NCI-H345 (cell line): Measurements from ENCODE around the gene TSPYL1.
"Not testable (repeated sequence)": the region's sequence is repeated elsewhere in the genome, so short reads cannot be mapped to it uniquely, and the experiment has no call there.

ENCODE experiments used
- DNase-seq: peaks from one replicate; lab custom pipeline; 2025; lab: John Stamatoyannopoulos, UW

Gene TSPYL1

DNA sequence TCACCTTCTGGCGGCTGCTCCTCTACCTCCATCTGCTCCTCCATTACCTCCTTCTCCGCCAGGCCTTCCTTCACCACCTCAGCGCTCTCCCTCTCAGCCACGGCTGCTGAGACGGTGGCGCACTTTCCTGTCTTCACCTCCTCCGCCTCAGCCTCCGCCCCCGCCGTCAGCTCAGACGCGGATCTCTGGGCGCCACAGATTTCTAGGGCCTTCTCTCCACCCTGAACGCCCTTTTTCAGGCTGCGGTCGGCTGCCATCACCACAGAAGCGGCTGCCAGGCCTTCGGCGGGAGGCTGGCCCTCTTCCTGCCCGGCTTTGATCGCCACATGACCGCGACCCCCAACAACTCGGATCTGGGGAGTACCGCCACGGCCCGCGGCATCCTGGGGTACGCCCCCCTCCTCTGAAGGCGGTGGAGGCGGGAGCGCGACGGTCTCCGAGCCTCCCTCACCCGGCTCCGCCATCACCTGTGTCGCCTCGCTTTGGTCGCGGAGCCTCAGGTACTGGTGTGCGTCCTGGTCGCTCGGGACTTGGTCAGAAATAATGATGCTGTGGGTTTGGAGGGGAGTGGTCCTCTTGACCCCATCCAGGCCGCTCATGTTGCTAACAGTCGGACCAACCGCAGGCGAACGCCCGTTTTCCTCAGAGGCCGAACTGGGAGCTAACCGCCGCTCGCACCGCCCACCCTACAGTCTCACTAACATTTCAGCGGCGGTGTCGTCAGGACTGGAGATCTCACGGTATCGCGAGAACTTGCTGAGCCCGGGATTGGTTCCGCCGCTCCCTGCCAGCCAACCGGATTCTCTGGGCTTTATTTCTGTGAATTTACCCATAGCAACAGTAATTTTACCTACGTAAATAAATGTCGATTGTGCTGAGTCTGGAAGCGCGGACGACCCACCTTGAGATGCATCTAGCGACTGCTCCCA, at the start of gene TSPYL1:
TSS of gene TSPYL1 (minus strand) at position 699 of the 929 bp plus-strand sequence. CDS start at position 599, 100 bp downstream.
- DNase-seq, result peak; percentile 97

DNA sequence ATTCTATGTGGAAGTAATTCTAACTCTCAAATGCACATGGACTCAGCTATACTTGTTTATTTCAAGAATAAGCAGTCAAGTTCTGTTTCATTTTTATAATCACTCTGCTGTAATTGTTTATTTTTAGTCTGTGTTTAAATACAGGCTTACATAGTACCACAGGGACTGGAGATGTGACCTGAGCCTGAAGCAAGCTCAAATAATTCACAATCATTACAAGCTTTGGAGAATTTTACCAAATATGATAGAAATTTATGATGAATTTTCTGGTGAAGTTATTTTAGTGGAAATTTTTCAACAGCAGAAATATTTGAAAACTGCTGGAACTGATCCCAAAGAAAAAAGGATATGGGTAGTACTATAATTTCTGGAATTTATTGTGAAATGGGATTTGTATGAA, 49.4 kb upstream of the TSPYL1 start:
- no peak for DNase-seq

DNA sequence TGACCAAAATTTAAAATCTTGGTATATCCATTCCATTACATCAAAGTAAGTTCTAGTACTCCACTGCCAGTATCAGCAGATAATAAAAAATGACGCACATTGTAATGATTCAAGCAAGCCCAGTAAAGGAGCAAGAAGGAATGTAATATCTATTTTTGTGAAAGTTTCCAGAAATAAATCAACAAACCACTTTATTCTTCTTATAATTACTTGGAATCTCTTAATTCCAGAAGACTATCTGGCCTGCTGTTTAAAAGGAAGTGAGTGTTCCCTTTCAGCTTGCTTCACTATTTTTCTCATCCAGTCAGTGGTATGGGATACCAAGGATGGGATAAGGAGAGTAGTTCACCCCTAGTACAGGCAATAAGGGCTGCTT, 48.8 kb upstream of the TSPYL1 start:
- no peak for DNase-seq

DNA sequence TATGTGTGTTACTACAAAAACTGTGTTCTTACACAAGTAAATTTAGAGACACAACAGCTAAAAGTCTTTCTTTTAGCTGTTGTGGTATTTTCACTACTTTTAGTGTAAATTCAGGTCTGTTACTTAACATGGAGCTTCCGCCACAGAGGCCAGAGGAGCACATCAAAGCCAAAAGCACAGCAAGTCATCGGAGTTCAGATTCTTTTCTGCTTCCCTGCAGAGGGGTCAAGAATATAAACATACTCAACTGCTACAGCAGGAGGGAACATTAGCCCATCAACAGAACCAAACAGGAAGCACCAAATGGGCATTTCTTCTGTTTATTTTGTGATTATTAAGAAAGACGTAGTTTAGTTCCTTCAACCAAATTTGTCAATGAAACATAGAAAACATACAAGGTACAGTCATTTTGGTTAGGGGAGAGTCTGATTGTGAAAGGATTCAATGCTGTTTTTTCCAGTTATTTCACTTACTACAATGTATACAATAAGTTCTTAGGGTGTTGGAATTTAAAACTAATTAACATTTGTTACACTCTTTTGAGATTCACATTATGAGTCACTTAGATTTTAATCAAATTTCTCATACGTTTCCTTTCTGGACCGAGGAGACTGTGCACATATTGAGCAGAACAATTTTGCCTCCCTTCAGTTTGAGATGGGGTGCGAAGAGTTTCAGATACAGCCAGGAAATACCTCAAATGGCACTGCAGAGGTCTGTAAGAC, 48.2 kb upstream of the TSPYL1 start:
- no peak for DNase-seq

DNA sequence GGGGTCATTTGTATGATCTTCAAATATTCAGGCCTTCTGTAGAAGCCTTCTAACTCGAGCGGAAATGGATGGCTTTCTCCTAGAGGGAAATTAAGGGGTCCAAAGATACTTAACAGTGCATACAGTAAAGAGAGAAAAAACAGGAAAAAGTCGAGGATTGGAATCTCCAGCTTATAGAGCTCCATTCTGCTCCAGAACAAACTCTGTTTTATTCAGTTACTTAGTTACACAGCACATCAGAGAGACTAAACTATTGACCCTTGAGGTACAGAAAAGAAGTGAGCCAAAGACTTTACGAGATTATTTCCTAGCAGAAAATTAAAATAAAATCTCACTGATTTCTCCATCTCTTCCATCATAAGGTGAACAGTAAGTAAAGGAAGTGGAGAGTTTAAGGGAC, 47.3 kb upstream of the TSPYL1 start:
- DNase-seq, result no peak

DNA sequence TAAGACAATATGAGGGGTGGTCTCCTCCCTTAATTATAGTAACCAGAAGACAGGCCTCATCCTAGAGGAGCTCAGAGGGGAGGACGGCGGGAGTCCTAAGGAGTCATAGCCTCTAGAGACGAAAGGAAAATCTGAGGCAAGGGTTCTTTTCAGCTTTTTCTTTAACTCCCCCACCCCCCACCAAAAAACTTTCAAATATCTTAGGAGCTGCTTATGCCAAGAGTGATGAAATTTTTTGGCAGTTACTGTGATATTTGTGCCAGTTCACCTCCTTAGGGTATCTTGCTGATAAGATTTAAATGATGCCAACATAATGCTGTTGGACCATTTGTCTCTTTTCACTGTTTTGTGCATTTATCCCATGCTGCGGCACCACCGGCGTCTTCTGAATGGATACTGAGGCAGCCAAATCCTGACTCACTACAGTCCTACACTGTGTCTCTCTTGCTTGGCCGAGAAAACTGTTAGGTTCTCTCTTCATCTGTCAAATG, 46.5 kb upstream of the TSPYL1 start:
- no peak for DNase-seq

DNA sequence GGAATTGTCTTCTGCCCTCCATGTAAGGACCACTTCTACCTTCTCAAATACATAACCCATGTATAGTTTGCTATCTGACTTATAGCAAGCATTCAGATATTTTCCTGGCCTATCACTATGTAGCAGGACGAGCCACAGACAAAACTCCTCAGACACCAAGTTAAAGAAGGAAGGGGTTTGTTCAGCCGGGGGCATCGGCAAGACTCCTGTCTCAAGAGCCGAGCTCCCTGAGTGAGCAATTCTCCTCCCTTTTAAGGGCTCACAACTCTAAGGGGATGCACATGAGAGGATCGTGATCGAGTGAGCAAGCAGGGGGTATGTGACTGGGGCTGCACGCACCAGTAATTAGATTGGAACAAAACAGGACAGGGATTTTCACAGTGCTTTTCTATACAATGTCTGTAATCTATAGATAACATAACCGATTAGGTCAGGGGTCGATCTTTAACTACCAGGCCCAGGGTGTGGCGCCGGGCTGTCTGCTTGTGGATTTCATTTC, 46.0 kb upstream of the TSPYL1 start:
- DNase-seq, result not testable (repeated sequence)

DNA sequence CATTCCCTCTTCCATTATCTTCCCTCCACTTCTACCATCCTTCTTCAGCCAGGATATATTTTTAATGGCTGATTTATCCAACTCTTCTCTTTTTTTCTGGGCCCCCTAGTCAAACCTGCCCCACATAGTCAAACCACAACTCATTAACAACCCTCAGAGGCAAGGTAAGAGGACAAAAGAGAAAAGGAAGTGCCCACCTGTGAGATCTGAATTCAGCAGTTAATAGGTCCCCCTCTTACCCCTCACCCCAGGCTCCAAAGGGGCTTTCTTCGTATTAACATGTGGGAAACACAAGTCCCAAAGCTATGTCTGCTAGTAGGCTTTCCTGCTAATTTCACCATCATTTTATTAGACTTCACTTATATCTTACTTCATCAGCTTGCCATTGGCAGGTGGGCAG, 44.1 kb upstream of the TSPYL1 start:
- no peak for DNase-seq

DNA sequence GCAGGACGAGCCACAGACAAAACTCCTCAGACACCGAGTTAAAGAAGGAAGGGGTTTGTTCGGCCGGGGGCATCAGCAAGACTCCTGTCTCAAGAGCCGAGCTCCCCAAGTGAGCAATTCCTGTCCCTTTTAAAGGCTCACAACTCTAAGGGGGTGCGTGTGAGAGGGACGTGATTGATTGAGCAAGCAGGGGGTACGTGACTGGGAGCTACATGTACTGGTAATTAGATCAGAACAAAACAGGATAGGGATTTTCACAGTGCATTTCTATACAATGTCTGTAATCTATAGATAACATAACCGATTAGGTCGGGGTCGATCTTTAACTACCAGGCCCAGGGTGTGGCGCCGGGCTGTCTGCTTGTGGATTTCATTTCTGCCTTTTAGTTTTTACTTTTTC, 42.2 kb upstream of the TSPYL1 start:
- not testable (repeated sequence) for DNase-seq

DNA sequence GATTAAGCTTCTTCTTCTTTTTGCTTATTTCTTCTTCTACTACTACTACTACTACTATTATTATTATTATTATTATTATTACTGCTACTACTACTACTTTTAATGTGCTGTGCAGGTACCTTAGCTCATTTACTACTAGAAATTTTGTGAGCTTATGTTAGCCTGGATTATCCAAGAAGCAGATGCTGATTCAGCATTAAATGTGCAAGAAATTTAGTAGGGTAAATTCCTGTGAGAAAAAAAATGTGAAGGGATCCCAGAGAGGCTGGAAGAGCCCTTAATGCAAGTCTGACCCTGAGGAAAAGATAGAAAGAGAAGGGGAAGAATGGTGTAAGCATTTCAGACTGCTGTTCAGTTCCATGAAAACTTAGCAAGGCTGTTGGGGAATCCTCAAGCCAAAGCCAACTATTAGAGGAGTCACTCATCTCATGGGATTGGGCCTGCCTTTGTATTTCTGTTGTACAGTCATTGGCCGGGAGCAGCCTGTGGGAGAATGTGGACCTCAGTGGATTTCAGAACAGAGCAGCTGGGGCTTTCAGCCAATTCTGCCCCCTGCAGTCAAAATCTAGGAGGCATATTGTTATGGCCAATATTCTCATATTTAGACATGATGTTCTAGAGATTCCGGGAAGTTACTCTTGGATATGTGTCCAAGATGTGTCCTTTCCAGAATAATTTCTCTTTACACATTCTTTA, 37.2 kb upstream of the TSPYL1 start:
- no peak for DNase-seq

DNA sequence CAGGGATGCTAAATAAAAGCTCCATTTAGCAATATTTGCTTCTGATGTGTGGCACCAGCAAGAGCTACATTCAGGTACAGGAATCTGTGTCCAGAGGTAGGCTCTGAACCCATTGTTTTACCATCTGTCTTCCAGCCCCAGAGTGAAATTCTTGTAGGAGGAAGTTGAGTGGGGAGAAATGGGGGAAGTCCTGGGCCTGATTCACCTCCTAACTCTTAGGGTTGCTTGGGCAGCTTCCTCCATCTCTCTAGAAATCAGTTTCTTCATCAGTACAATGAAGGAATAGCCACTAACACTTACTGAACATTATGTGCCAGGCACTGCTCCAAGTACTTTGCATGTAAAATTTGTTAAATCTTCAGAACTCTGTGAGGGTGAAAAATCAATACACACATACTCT, 35.1 kb upstream of the TSPYL1 start:
- DNase-seq, result no peak

DNA sequence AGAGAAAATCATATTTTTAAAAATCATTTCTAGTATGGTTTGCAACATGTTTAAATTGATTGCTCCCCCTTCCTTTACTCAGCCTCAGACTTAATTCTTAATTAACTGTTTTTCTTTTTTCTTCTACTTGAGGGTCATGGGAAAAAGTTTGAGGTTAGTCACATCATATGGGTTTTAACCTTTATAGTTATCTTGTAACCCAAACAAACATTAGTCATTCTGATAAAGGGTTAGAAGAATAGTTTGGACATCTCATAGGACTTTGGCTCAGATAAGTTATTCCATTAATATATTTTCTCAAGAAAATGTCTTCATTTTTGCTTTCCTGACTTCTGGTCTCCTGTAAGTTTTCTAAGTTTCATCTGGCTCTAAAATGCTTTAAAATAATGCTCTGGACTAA, 34.5 kb upstream of the TSPYL1 start:
- DNase-seq, result no peak

DNA sequence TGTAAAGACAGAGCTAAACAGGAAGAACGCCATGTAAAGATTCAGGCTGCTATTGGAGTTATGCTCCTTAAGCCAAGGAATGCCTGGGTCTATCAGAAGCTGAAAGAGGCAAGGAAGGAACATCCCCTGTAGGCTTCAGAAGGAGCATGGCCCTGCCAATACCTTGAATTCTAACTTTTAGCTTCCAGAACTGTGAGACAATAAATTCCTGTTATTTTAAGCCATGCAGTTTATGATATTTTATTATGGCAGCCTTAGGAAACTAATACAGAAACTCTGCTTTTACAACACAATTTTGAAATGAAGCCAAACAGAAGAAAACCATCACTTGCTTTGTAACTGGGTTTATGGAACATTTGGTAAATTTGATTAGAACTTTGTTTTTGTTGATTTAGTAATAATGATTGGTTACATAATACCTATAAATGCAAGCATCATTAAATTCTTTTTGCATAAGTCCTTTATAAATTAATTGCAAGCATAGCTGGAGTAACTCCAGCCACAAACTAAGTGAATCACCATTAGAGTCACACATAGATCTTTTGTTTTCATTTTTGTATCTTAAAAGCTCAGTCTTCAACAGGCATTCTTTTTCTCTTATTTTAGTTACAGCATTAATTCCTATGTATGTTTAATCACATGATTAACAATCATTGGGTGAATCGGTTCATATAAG, 33.5 kb upstream of the TSPYL1 start:
- DNase-seq, result no peak

DNA sequence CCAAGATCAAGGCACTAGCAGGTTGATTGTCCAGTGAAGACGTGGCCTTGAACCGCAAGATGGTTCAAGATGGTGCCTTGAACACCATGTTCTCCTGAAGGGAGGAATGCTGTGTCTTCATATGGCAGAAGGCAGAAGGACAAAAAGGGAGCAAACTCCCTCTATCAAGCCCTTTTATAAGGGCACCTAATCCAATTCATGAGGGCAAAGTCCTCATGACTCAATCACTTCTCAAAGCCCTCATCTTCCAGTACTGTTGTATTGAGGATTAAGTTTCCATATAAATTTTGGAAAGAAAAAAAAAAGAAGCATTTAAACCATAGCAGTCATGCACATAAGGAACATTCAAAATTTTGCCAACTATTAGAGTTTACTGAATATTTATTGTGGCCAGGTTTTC, 29.9 kb upstream of the TSPYL1 start:
- DNase-seq, result no peak

DNA sequence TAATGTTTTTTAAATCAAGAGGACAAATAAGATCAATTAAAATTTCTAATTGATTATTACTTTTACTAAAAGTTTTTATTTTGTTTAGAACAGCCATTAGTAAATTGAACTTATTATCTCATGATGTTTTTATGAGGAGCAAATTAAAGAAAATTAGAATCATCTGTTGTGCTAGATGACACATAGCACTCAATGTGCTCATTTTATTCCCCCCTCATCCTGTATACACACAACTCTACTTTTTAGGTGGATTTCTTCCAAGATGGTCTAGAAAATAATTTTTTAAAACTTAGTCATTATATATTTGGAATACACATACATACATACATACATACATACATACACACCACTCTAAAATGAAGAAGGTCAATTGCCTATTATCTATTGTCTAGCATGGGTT, 29.3 kb upstream of the TSPYL1 start:
- DNase-seq, result no peak

DNA sequence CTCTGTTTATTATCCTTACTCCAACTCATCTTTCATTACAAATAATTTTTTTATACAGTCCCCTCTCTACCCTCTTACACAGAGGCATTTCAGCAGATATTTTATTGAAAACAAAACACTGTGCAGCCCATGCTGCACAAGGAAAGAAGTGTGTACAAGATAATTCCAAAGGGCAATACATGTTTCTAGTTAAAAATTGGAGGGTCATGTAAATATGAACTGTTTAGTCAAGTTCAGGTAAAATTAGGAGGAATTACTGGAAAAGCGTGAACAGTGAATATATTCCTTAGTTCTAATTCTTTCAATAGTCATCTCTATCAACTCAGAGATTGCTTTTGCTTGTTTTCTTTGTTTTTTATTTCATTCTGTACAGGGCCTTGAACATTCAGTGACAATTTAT, 27.9 kb upstream of the TSPYL1 start:
- DNase-seq, result no peak

DNA sequence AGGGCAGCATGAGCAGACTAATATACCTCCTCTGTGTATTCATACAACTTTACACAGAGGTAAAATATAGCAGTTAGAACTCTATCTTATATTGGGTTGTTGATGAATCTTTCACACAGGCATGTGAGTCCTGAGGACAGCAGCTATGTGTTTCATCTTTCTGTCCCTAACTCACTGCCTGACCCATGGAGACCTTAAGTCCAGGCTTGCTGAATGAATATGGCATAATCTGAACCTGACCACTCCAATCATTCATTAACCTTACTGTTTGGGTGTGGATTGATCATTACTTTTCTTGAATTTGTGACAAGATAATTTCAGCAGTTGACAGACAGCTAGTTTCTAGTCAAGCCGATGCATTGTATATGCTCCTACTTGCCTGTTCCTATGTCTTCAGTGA, 27.3 kb upstream of the TSPYL1 start:
- DNase-seq, result no peak

DNA sequence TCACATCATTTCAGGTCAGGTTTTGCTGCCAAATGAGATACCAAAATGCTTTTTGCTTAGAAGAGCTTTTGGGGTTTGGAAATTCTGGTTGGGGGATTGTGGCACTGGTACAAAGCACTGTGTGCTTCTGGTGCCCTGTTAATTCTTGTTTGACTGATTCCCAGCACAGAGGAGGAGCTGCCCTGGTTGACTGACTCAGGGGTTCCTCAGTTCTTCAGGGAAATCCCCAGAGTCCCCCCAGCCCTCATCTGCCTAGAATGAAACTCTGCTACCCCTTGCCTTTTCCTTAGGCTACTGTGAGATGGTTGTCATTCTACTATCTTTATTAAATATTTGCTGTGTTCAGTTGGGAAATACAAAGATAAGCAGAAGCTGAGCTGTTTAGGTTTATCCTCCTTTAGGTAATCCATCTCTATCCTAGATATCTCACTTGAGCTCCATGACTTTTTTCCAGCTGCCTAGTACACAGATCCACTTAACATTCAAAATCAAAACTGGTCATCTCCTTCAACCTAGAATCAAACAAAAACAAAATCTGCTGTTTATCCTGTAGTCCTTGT, 24.9 kb upstream of the TSPYL1 start:
- DNase-seq, result no peak

DNA sequence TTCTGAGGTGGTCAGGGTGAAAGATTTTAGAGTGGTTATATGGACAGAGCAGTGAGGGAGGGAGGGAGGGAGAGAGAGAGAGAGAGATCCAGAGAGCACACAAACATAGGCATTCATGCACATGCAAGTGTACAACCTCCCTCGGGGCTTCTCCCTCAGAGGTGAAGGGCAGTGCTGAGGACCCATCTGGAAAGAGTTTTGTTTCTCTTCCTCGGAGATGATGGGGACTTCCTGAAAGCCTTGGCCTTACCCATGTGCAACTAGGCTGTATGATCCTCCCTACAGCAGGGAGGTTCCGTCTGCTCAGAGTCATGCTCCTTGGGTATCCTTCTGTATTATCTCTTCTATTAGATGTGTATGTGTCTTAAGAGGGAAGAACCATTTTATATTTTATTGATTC, 21.4 kb upstream of the TSPYL1 start:
- DNase-seq, result no peak

DNA sequence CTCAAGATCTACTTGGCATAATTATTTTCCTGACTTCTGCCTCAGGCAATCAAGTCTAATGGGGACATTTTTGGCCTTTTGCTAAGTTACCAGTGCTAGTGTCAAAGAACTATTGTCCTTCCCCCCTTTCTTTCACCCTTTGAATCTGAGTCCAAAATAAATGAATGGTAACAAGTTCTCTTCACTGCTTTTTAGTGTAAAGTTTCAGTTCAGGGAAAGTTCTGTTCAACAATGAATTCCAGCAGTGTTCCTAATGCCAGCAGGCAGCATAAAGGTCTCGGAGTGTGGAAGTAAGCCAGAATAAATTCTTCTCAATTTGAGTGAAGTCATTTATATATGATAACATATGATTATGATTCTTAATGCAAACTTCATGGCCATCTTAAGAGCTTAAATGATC, 20.8 kb upstream of the TSPYL1 start:
- no peak for DNase-seq

DNA sequence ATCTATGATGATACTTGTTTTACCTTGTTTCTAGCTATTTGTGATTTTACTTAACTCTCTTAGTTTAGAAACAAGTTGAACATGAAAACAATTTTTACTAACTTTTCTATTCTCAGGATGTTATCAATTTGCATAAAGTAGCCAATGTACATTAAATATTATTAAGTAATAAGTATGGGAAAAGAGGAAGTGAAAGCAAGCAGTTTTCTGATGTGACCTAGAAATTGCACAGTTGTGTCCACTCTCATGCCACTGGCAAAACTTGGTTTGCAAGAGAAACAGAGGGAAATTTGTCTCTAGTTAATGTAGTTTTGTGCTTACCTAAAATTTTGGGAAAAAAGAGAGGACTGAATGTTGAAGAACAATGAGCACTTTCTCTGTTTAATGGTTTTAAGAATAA, 19.2 kb upstream of the TSPYL1 start:
- DNase-seq, result no peak

DNA sequence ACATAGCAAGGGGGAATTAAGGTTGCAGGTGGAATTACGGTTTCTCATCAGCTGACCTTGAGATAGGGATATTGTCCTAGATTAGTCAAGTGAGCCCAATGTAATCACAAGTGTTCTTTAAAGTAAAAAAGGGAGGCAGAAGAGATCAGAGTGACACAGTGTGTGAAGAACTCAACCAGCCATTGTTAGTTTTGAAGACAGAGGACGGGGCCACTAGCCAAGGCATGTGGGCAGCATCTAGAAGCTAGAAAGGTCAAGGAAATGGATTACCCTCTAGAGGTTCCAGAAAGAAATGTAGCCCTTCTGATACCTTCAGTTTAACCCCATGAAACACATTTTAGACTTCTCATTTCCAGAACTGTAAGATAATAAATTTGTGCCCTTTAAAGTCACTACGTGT, 18.5 kb upstream of the TSPYL1 start:
- no peak for DNase-seq
